Fibroblast of skin of back (primary cell): ENCODE results near the gene RALGPS2.
A peak's percentile ranks its signal among the peaks of the same experiment; 100 is the strongest.

Source experiments
- DNase-seq: peaks from one replicate; pipeline ENCODE4 v3.0.0-alpha.2; 2013

Gene RALGPS2

DNA sequence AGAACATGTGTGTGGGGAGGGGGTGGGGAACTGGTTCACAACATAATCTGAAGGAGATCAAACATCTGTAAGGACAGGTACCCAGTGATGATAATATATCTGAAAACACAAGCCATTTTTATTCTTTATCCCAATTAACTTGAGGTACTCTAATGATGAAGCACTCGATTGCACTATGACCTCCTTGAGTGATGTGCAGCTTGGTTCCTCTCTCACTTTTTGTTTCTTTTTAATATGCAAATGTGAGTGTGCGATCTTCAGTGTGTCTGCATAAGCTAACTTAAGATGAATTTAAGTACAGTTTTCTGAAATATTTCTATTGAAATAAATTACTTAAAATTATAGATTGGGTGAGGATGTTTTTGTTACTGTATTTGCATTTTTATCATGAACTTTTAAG, 196.5 kb downstream of the RALGPS2 start:
- DNase-seq: no peak

DNA sequence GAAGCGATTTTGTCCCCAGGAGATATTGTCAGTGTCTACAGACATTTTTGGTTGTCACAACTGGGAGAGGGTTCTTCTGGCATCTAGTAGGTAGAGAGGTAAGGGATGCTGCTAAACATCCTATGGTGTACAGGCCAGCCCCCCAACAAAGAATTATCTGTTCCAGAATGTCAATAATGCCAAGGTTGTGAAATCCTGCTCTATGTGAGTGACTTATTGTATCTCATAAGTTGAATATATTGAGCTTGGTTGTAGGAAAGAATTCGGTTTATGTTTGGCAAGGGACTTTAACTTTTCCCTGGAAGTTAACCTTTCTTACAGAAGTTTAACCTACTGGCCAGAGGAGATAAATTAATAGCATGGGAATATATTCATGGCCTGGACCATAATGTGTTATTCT, 198.5 kb downstream of the RALGPS2 start:
- no peak for DNase-seq

- no peak for DNase-seq
Measured at GRCh38 chr1:178926046-178926445, 201.0 kb downstream of the RALGPS2 start.

DNA sequence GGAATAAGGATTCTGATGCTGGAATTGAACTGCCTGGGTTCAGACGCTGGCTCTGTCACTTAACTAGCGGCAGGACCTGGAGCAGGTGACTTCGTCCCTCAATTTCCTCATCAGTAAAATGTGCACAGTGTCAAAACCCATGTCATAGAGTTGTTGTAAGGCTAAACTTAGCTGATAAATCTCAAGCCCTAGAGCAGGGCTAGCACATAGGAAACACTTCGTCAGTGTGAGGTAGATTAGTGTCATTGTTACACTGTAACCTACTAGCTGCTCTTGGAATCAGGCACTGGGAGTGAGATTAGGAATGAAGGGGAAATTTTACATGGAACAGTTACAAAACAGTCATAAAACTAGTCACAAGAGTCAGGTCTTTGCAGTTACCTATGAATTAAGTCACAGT, 202.0 kb downstream of the RALGPS2 start:
- no peak for DNase-seq

GRCh38 chr1:178928041-178928440, 203.0 kb downstream of the RALGPS2 start:
- DNase-seq: no peak

DNA sequence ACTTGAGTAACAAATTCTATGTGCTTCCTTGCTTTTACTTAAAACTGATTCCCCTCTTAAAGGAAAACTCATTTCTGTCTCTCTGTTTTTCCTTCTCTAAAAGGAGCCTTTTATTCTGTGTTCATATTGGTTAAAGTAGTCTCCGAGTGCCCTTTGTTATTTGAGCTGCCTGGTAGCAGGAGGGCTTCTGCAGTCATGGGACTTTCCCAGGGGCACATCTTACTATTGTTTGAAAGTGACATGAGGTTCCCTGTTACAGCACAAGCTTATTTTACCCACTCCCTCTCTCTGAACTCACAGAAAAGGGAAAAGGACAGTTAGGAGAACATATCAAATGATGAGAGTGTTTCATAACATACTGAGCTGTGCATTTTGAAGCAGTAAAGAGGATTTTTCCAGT, 203.9 kb downstream of the RALGPS2 start:
- DNase-seq: no peak

DNA sequence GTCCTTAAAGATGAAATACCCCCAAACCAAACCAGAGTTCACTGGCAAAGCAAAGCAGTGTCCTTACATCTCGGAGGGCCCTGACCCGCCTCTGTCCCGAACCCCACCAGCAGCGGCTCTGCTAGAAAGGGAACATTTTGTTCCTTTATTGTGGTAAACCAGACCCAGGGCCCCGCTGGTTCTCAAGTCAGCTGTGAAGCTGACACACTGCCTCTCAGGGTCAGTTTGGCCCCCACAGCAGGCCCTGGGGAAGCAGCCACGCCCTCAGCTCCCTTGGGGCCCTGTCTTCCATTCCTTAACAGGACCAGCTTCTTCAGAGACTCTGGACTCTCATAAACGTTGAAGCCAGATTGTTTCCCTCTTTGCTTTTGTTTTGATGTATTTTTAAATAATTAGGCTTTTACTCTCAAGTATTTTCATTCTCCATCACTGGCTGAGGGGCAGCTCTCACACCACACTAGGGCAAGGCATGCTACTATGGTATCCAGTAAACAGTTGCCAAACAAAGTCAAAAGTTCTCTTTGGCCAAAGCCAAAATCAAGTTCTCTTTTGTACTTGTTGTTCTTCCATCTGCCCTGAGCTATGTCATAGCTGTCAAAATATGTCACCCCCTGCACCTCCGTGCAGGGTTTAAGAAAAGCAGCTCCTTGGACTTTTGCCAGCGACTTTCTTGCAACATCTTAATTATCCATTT, 207.0 kb downstream of the RALGPS2 start:
- peak; percentile 33 for DNase-seq

DNA sequence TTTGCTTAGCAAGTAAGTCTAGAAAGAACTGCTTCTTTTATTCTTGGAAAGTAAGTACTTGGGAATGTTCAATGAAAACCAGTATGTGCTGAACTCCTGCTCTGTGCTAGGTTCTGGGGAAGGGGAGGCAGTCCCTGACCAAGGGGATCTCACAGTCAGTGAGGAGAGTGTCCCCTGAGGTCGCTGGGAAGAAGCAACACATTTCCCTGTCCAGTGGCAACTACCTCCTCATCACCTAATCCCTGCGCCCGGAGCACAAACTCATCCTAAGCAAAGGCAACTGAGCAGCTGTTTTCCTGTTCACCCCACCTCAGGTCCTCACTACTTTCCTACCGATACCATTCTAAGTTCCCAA, 207.5 kb downstream of the RALGPS2 start:
- DNase-seq: no peak

DNA sequence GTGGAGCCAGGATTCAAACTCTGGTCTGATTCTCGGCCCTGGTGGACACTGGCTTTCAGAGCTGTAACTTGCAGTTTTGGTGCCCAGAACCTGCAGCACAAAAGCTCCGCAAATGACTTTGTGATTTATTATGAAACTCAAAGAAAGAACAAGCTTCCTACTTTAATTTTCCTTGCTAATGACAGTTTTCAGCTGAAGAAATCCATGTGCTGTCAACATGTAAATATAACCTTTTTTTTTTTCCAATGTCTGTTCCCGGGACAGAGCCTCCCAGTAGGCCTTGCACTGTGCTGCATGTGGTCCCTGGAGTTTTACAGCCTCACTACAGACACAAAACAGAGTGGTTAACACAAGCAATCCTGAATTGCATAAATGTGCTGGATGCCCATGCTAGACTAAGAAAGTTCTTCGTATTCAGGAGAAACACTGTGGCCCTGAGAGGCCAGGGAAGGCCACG, 208.1 kb downstream of the RALGPS2 start:
- no peak for DNase-seq

DNA sequence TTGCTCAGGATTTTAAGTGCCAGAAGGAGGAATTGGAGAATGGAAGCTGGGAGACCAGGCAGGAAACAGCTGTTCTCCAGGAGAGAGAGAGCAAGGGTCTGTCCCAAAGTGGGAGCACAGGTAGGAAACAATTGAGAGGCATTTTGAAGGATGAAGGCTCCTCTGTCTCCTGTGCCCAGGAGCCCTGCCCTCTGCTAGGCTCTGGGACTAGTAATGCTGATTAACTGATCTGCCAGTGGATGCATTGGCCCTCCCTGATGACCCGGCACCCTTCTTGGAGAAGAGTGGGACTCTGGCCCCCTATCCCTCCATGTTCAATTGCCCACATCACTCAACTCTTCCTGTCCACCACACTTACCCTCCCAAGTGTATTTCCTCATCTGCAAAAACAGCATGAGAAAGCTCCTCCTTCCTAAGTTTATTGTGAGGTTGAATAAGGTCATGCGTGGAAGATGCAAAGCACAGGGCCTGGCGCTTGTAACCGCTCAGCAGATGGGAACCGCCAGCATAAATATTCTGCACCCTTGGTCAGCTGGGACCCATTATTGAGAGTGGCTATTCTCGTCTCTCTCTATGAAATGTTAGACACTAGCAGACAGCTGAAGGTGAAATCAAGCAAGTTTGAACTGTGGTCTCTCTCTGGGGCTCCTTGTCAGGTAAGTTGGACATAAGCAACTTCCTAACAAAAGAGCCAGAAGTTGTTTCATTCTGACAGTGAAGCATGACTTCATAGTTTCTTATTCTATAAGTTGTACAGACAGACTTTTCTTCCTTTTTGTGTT, 208.9 kb downstream of the RALGPS2 start:
- DNase-seq: no peak

- DNase-seq: no peak
Measured at GRCh38 chr1:178934546-178934945, 209.5 kb downstream of the RALGPS2 start.

DNA sequence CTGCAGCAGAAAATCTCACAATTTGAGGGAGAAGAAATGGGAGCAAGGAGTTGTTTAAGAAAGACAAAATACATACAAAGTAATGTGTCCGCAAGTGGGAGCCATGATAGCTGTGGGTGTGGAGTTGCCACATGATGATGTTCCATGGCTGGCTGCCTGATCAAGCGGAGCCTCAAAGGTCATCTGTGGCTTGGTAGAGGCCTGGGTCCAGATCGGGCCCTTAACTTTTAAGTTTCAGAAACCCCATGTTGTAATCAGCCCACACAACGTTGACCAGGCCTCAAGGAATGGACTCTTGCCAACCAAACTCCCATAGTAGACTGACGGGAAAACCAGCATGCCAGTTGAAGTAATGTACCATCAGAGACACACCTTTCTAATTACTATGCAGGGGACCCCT, 210.6 kb downstream of the RALGPS2 start:
- no peak for DNase-seq

DNA sequence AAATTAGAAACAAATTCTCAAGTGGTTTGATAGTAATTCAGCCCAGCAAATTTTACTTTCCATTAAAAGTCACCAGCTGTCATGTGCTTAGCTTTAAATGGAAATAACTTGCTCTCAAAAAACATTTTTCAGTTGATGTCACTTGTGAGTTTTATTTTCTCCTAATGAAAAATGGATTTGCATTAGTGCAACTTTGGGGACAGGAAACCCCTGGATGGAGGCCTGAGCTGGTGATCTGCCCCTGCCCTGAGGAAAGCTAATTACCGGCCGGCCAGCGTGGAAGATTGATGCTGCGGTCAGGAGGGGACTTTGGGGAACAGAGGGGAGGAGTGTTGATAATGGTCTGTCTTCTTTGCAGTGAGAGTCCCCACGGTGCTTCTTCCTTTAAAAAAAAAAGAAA, 212.7 kb downstream of the RALGPS2 start:
- DNase-seq: no peak

DNA sequence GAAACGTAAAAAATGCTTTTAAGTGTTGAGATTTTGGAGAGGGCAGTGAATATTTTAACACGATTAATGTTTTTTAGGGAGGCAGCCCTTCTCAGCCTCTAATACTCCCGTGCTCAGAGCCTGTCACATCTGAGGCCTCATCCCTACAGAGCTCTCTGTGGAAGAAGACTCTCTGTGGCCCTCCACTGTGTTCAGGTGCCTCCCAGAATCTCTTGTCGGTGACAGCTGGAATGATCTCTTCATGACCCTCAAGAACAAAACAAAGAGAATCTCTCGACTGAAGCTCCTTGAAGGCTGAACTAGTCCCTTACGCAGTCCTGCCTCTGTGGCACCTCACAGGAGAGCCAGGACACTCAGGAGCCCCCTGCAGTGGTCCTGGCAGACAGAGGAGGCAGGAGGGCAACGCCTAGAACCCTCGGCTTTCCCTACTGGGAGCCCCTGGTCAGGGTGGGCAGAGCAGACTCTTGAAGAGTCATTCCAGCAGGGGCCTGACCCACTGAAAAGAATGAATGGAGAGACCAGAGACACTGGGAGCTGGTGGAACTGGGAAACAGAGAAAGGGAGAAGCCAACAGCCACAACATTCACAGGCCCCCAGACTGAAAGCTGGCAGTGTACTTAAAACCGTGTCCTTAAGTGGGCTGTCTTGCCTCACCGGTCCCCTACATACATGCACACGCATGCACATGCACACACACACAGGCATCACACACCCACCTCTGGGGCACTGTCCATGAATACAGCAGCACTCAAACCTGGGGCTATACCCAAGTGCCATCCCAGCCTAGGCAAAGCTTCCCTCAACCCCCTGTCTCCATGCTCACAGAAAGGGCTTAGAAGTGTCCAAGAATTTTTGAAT, 213.3 kb downstream of the RALGPS2 start:
- DNase-seq: no peak

- peak; percentile 32 for DNase-seq
Measured at GRCh38 chr1:178938959-178939317, 213.9 kb downstream of the RALGPS2 start.

GRCh38 chr1:178939338-178940067, 214.5 kb downstream of the RALGPS2 start:
- DNase-seq: peak; percentile 6

DNA sequence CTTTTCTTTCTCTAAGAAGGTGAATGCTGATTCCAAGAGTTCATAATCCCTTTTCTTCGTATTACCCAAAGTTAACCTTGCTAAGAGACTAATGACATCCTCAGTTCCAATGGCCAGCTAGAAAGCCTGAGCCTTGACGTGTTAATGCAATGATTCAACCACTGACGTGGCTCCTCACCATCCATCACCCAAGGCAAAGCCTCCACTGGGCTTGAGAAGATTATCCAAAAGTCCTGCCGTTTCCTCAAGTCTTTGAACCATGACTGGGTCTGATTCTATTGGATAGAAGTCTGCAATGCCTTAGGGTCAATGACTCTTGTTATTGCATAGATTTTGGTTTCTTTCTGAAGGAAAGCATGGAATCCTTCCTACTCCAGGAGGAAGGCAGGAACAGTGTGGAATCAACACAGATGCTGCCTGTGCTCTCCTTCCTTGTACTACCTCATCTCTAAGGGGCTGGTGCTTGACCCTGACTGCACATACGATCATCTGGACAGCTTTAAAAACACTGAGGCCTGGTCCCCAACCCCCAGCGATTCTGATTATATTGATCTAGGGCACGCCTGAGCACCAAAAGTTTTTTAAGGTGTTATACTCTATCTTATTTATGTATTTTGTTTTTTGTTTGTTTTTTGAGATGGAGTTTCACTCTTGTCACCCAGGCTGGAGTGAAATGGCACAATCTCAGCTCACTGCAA, 215.2 kb downstream of the RALGPS2 start:
- DNase-seq: peak; percentile 25

DNA sequence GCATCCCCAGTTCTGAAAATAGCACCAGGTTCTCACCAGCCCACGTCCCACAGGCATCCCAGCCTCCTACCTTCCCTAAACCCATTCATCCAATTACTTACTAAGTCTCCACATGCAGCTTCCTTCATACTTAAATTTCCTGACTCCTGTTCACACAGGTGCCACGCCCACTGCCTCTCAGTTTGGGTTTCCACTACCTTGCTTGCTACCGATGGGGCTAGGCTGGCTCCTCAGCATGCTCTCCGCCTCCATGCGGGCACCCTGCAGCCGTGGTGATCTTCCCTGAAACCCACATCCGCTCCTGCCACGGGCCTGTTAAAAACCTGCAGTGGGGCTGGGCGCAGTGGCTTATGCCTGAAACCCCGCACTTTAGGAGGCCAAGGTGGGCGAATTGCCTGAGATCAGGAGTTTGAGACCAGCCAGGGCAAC, 216.2 kb downstream of the RALGPS2 start:
- DNase-seq: no peak

DNA sequence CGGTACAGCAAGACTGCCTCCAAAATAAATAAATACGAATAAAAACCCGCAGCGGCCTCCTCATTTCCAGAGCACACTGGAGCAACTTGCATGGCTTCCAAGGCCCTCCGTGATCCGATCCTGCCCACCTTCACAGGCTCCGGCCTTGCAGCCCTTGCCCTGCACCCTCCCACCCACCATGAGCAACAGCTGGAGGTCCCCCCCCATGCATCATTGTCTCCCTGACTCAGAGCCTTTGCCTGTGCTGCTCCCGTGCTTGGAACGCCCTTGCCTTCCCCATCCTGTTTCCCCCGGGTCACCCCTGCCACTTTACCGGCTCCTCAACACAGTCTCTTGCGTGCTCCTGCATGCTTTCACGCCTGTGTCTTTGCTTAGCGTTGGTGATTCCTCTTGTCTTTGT, 216.8 kb downstream of the RALGPS2 start:
- peak; percentile 11 for DNase-seq

DNA sequence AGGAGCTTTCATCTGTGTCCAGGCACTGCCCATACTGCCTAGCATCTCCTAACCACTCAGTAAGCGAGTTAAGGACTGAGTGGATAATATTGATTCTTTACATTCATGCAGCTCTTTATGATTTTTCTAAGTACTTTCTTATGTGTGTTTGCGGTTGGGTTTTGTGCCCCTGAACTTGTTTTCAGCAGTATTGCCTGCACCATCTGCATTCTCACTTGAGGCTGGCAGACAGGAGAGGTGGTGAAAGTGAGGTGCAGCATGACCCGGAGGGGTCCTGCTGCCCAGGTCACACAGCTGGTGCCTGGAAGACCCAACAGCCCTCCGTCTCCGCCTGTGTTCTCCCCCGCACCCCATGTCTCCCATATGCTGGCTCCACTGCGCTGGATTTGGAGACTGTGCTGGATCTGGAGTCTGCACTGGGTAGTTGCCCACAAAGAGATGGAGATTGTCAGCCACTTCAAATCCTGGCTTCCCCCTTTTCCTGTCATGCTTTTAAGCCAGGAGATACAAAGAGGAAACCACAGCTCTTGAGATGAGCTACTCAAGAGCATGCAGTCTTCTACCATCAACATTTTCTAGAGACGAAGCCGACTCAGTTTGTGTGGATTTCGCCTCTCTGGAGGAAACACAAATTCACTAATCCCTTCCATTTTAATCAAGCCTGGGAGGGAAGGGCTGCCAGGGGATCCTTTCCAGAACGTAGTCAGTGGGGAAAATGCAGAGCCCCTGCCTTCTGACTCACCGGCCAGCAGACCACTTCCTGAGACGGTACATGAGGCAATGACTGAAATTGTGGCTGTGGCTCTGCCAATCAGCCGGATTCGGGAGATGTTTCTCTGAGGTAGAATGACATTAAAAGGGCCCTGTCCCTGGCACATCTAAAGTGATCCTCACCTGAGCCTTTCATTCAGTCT, 217.5 kb downstream of the RALGPS2 start:
- DNase-seq: peak; percentile 64

DNA sequence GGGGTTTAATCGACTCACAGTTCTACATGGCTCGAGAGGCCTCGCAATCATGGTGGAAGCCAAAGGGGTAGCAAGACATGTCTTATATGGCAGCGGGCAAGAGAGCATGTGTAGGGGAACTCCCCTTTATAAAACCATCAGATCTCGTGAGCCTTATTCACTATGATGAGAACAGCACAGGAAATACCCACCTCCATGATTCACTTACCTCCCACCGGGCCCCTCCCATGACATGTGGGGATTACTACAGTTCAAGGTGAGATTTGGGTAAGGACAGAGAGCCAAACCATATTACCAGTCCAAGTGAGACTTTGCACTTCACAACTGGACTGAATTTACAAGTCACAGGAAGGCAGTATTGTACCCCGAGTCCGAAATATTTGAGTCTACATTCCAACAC, 219.7 kb downstream of the RALGPS2 start:
- DNase-seq: no peak
